GM18507 (cell line): ENCODE results near the gene ATN1.
"Not testable (repeated sequence)": the region's sequence is repeated elsewhere in the genome, so short reads cannot be mapped to it uniquely, and the experiment has no call there.

Experiments
- DNase-seq: peaks from one replicate; pipeline ENCODE4 v3.0.0; 2011; ENCODE audit warnings: low read depth; ENCODE audit not compliant: insufficient read length; ENCODE audit errors: extremely low spot score
- FAIRE-seq: peaks from 2 replicates; lab custom pipeline; 2011; peaks lifted over from hg19 to GRCh38; lab: Jason Lieb, UNC

The ATN1 gene

GRCh38 chr12:6904280-6905276, 23.2 kb upstream of the ATN1 start, which contains the start of gene LRRC23:
Gene LRRC23 (plus strand): TSS chr12:6904822. CDS start chr12:6905634, 812 bp downstream.
- peak; percentile 99 for FAIRE-seq
- DNase-seq: peak; percentile 93

GRCh38 chr12:6905414-6906040, 22.2 kb upstream of the ATN1 start:
- FAIRE-seq: no peak
- DNase-seq: no peak

- not testable (repeated sequence) for DNase-seq, FAIRE-seq
Measured at GRCh38 chr12:6908141-6908540, 19.6 kb upstream of the ATN1 start.

GRCh38 chr12:6909421-6910145, 18.2 kb upstream of the ATN1 start:
- FAIRE-seq (no peak), DNase-seq (no peak)

- FAIRE-seq (no peak), DNase-seq (no peak)
Measured at GRCh38 chr12:6912164-6912935, 15.4 kb upstream of the ATN1 start.

- FAIRE-seq (peak; percentile 45), DNase-seq (peak; percentile 77)
Measured at GRCh38 chr12:6914246-6914946, 13.4 kb upstream of the ATN1 start, which contains the start of gene ENO2. Gene ENO2 (plus strand): TSS chr12:6914580. CDS start chr12:6915833, 1,253 bp downstream.

GRCh38 chr12:6914947-6915788, 12.6 kb upstream of the ATN1 start:
- FAIRE-seq: peak; percentile 75

GRCh38 chr12:6915789-6916285, 11.9 kb upstream of the ATN1 start:
- DNase-seq (no peak), FAIRE-seq (no peak)

More at GRCh38 chr12:6914947-6915788, 12.6 kb upstream of the ATN1 start:
- DNase-seq: no peak

- no peak for DNase-seq
- FAIRE-seq: no peak
Measured at GRCh38 chr12:6916426-6917200, 11.1 kb upstream of the ATN1 start.

- DNase-seq (no peak), FAIRE-seq (no peak)
Measured at GRCh38 chr12:6917491-6918231, 10.1 kb upstream of the ATN1 start.

GRCh38 chr12:6919588-6919987, 8.2 kb upstream of the ATN1 start:
- DNase-seq (no peak), FAIRE-seq (no peak)

- no peak for FAIRE-seq
- DNase-seq: no peak
Measured at GRCh38 chr12:6921539-6921938, 6.2 kb upstream of the ATN1 start.

- FAIRE-seq: no peak
- no peak for DNase-seq
Measured at GRCh38 chr12:6921996-6922946, 5.5 kb upstream of the ATN1 start.

- no peak for FAIRE-seq
- DNase-seq: no peak
Measured at GRCh38 chr12:6923003-6923732, 4.6 kb upstream of the ATN1 start.
